Measurements from ENCODE around the gene TCIRG1.

TCIRG1 gene

GRCh38 chr11:68033708-68034045 lies 5.1 kb upstream of the TCIRG1 start:
- Mint-ChIP-seq H3K4me1 (peaks cover 22 to 49% of the 10 kb centered on the region in 2 donors), H3K4me3 (no peak overlapping the region), H3K27me3 (no peaks in the 10 kb centered on the region), H3K36me3 (peaks cover 18% of the 10 kb centered on the region in 2 donors), H3K9me3 (no peaks in the 10 kb centered on the region), H3K27ac (no peak overlapping the region)
- no peak for DNase-seq
- ATAC-seq (replicated peaks): no peak

GRCh38 chr11:68035266-68035876 lies 3.5 kb upstream of the TCIRG1 start:
- Mint-ChIP-seq H3K9me3 (no peaks in the 10 kb centered on the region), H3K27me3 (no peaks in the 10 kb centered on the region), H3K4me1 (peaks cover 15 to 46% of the 10 kb centered on the region in 2 donors), H3K27ac (no peak overlapping the region), H3K36me3 (peaks cover 15 to 21% of the 10 kb centered on the region in 2 donors), H3K4me3 (no peak overlapping the region)
- ATAC-seq (replicated peaks) (no peak), DNase-seq (no peak)

DNA sequence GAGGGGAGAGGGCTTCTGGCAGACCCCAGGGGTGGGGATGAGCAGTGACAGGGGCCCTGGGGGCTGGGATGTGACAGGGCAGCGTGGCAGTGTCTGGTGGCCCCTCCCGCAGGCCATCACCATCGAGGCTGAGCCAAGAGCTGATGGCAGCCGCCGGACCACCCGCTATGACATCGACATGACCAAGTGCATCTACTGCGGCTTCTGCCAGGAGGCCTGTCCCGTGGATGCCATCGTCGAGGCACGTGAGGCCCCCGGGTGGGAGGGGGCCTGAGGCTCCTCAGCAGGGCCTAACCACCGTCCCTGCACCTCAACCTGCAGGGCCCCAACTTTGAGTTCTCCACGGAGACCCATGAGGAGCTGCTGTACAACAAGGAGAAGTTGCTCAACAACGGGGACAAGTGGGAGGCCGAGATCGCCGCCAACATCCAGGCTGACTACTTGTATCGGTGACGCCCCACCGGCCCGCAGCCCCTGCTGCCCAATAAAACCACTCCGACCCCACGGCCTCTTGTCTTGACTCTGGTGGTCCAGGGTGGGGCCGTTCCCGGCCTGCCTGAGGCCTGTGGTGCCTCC lies 2.6 kb upstream of the TCIRG1 start:
- ATAC-seq (replicated peaks) (no peak), DNase-seq (no peak)
- H3K27ac Mint-ChIP-seq: peak overlapping the region; percentile 92
- H3K27me3 Mint-ChIP-seq: no peaks in the 10 kb centered on the region
- peaks cover 18 to 48% of the 10 kb centered on the region in 2 donors for H3K4me1 Mint-ChIP-seq
- no peak overlapping the region for H3K4me3 Mint-ChIP-seq
- no peaks in the 10 kb centered on the region for H3K9me3 Mint-ChIP-seq
- H3K36me3 Mint-ChIP-seq: peaks cover 19 to 25% of the 10 kb centered on the region in 2 donors

DNA sequence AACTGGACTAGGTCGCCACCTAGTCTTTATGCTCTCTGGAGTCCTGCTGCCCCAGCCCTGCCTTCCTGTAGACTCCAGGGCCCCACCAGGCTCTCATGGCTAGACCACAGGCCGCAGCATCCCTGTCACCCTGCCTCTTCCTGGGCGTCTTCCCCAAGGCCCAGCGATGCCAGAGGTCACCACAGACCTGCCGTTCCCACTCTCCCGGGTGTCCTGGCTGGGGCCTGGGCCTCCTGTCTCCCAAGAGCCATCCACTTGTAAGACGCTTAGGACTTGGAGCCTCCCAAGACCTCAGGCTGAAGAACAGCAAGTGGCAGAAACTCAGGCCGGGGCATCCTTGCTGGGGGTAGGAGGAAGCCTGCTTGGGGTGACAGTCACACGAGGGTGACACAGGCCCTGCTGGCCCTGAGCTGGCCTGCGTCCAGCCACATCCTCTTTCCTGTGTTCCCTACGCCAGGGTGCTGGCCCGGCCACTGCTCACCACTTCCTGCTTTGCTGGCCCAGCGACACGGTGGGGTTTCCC lies 2.0 kb upstream of the TCIRG1 start:
- H3K36me3 Mint-ChIP-seq: peaks cover 18 to 25% of the 10 kb centered on the region in 2 donors
- no peaks in the 10 kb centered on the region for H3K9me3 Mint-ChIP-seq
- H3K4me1 Mint-ChIP-seq: peaks cover 16 to 47% of the 10 kb centered on the region in 2 donors
- peak overlapping the region; percentile 92 for H3K27ac Mint-ChIP-seq
- no peaks in the 10 kb centered on the region for H3K27me3 Mint-ChIP-seq
- peak overlapping the region in 1 of 2 donors; percentile 25 for H3K4me3 Mint-ChIP-seq
- ATAC-seq (replicated peaks) (peak; percentile 19 to 24), DNase-seq (no peak)

DNA sequence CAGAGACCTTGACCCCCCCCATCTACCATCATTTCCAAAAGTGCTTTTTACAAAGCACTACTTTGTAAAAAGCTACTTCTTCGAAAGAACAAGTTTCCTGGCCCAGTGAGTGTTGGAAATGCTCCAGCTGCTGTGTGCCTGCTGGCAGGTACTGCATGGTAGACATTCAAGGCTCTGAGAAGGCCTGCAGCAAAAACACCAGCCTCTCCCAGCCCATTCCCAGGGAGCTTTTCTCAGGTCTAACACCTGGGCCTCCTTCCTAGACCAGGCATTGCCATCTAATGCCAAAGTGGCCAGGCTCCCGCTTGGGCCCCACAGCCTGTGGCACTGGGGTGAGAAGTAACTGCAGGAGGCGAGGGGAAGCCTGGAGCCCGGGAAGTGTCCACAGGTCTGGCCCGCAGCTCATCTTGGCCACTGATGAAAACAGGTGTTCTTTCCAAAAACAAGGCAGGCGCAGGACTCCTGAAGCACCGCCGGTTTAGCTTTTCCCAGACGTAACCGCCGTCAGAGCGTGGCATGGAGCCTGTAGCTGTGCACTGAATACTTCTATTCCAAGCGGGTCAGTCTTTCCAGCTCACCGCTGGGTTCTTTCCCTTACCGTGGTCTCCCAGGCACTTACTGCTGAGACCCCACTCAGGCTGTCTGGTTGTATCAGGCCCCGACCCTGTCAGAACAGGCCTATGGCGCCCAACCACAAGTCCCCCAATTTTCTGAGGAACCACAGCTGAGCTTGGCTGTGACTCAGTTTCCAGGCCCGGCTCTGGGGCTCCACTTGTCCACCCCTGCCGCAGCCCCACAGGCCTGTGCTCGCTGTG lies 1.2 kb upstream of the TCIRG1 start:
- peaks cover 17 to 46% of the 10 kb centered on the region in 2 donors for H3K4me1 Mint-ChIP-seq
- H3K36me3 Mint-ChIP-seq: peaks cover 19 to 26% of the 10 kb centered on the region in 2 donors
- no peaks in the 10 kb centered on the region for H3K9me3 Mint-ChIP-seq
- ATAC-seq (replicated peaks) (no peak), DNase-seq (no peak)
- H3K4me3 Mint-ChIP-seq: peak overlapping the region in 1 of 2 donors; percentile 25
- peak overlapping the region; percentile 92 for H3K27ac Mint-ChIP-seq
- H3K27me3 Mint-ChIP-seq: no peaks in the 10 kb centered on the region

DNA sequence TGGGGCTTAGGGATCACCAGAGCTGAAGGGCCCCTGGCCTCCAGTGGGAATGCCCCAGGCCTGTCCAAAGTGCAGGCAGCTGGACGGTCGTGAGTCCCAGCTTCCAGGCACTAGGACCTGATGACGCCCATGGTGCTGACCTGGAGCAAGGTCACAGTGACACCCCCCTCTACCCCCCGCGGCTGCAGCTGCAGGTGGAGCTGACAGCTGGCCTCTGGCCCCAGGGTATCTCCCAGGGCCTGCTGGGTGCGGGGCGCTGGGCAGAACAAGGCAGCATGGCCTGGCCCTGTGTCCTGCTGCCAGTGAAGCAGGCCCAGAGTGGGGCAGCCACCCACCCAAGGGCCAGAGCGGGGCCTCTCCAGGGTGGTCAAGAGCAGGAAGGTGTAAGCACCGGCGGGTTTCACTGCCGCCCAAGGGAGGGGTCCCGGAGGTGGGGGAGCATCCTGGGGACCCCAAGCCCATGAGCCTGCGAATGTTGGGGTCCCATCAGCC lies 553 bp upstream of the TCIRG1 start:
- no peak overlapping the region for H3K27ac Mint-ChIP-seq

DNA sequence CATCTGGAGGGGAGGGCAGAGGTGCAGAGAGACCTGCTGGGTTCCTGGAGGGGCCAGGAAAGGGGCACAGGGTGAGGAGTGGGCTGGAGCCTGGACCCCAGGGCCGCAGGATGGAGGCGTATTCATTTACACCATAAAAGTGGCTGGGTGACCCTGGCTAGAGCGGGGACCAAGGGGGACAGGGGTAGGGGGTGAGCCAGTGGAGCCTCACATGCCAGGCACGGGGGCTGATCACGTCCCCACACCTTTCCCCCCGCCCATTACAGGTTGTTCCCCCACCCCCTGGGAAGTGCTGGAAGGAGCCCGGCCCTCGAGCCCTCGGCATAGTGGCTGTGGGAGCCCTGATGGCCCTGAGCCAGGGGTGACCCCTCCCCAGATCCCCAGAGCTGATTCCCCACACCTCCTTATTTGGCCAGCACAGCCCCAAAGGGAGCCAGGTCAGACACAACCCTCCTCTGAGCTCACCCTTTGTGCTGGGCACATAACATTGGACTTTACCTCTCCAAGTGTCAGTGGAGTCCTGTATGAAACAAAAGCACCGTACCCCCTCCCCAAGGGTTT lies 781 bp downstream of the TCIRG1 start:
- peak; percentile 21 for ATAC-seq (replicated peaks)
- H3K9me3 Mint-ChIP-seq: no peaks in the 10 kb centered on the region

More for the DNA sequence above, 553 bp upstream of the TCIRG1 start:
- peaks cover 19 to 26% of the 10 kb centered on the region in 2 donors for H3K36me3 Mint-ChIP-seq
- no peak for DNase-seq
- no peaks in the 10 kb centered on the region for H3K9me3 Mint-ChIP-seq
- H3K4me3 Mint-ChIP-seq: peak overlapping the region; percentile 95 to 98
- no peak for ATAC-seq (replicated peaks)
- H3K4me1 Mint-ChIP-seq: peaks cover 17 to 46% of the 10 kb centered on the region in 2 donors
- H3K27me3 Mint-ChIP-seq: no peaks in the 10 kb centered on the region

DNA sequence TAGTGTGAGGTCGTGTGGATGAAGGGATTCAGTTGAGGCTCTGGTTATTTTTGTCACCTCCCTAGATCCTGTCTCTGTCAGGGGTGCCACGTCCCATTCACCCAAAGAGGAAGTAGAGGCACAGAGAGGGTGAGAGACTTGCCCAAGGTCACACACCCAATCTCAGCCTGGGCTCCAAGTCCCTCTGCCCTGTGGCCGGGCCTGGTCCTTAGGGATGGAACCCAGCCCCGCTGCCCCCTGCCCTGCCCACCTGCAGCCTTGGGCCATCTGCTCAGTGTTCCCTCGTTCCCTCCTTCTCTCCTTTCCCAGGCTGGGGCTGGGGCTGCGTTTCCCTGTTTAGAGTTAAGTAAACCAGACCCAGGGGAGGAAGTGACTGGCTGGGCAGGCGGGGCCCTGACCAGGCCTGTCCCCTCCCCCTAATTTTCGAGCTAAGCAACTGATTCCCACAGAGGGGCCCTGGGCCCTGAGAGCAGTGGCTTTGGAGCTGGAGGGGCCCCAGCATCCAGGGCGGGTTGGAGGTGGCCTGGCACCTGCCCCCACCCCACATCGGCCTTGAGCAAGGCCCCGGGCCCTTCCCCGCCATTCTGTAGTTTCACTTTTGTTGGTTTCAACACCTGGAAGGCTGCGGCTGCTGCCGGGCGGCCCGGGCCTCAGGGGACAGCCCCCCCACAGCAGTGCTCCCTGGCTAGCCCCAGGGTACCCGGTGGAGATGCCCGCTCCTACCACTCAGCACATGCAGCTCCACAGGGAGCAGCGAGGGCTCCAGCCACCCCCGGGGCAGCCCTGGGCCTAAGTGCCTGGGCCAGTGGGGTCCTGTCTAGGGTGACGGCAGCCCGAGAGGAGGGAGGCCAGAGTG lies 1.5 kb downstream of the TCIRG1 start:
- H3K4me1 Mint-ChIP-seq: peaks cover 17 to 52% of the 10 kb centered on the region in 2 donors
- peak; percentile 61 for DNase-seq

More for the DNA sequence above, 781 bp downstream of the TCIRG1 start:
- Mint-ChIP-seq H3K36me3 (peaks cover 18 to 24% of the 10 kb centered on the region in 2 donors), H3K27ac (peak overlapping the region; percentile 97), H3K4me1 (peaks cover 17 to 51% of the 10 kb centered on the region in 2 donors), H3K27me3 (no peaks in the 10 kb centered on the region), H3K4me3 (peak overlapping the region; percentile 95 to 98)
- DNase-seq: no peak

DNA sequence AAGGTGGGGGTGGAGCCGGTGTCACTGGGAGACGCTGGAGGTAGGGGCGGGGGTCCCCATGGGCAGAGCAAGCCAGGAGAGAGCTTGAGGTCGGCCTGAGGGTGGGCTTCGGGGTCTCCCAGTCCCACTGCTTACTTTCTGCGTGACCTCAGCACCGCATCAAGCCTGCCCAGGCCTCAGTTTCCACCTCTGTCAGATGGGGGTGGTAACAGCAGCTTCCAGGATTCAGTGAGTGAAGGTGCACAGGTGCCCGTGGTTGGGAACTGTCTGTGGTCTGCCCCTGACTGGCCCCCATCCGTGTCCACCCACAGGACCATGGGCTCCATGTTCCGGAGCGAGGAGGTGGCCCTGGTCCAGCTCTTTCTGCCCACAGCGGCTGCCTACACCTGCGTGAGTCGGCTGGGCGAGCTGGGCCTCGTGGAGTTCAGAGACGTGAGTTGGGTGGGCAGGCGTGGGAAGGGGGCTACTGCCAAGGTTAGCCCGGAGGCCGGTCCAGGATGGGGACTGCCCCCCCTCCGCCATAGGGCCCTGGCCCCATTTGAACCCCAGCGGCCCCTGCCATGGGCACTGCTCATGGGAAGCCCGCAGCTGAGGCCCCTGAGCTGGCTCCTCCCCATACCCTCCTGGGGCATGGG lies 2.2 kb downstream of the TCIRG1 start:
- peak overlapping the region; percentile 95 to 98 for H3K4me3 Mint-ChIP-seq
- ATAC-seq (replicated peaks): no peak
- no peaks in the 10 kb centered on the region for H3K9me3 Mint-ChIP-seq
- H3K27me3 Mint-ChIP-seq: no peaks in the 10 kb centered on the region
- peak overlapping the region; percentile 97 for H3K27ac Mint-ChIP-seq
- peaks cover 29 to 30% of the 10 kb centered on the region in 2 donors for H3K36me3 Mint-ChIP-seq
- H3K4me1 Mint-ChIP-seq: peaks cover 17 to 52% of the 10 kb centered on the region in 2 donors
- no peak for DNase-seq

More for the DNA sequence above, 1.5 kb downstream of the TCIRG1 start:
- Mint-ChIP-seq H3K4me3 (peak overlapping the region; percentile 95 to 98), H3K36me3 (peaks cover 23 to 26% of the 10 kb centered on the region in 2 donors), H3K27me3 (no peaks in the 10 kb centered on the region), H3K9me3 (no peaks in the 10 kb centered on the region), H3K27ac (peak overlapping the region; percentile 97)
- ATAC-seq (replicated peaks): peak; percentile 65 to 72

- ATAC-seq (replicated peaks) (no peak), DNase-seq (no peak)
- Mint-ChIP-seq H3K27me3 (no peaks in the 10 kb centered on the region), H3K36me3 (peaks cover 30 to 32% of the 10 kb centered on the region in 2 donors), H3K4me3 (peak overlapping the region in 1 of 2 donors; percentile 43), H3K4me1 (peaks cover 16 to 48% of the 10 kb centered on the region in 2 donors), H3K27ac (no peak overlapping the region), H3K9me3 (no peaks in the 10 kb centered on the region)
Observed at GRCh38 chr11:68041617-68042218, 2.9 kb downstream of the TCIRG1 start.

DNA sequence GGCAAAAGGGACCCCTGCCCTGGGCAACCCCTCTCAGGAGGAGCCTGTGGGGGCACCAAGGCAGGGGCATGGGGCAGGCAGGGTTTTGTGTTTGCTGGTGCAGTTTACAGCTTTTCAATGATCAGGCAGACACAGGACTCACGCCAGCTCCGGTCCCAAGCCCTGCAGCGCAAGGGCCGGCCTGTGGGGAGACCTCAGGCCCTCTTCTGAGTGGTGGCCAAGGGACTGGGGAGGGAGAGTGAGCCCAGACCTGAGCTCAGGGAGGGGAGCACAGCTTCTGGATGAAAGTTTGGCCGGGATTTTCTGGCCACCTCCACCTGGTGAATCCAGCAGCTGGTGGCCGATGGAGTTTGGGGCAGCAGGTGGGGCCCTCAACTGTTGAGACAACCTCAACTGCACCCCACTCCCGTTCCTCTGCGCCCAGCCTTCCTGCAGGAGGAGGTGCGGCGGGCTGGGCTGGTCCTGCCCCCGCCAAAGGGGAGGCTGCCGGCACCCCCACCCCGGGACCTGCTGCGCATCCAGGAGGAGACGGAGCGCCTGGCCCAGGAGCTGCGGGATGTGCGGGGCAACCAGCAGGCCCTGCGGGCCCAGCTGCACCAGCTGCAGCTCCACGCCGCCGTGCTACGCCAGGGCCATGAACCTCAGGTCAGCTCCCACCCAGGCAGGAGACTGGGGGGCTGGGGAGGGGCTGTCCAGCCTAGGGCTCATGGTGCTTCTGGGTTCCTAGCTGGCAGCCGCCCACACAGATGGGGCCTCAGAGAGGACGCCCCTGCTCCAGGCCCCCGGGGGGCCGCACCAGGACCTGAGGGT lies 3.6 kb downstream of the TCIRG1 start:
- Mint-ChIP-seq H3K9me3 (no peaks in the 10 kb centered on the region), H3K36me3 (peaks cover 30% of the 10 kb centered on the region in 2 donors), H3K4me3 (no peak overlapping the region), H3K27ac (no peak overlapping the region), H3K27me3 (no peaks in the 10 kb centered on the region), H3K4me1 (peaks cover 10 to 41% of the 10 kb centered on the region in 2 donors)
- ATAC-seq (replicated peaks): no peak
- DNase-seq: no peak

DNA sequence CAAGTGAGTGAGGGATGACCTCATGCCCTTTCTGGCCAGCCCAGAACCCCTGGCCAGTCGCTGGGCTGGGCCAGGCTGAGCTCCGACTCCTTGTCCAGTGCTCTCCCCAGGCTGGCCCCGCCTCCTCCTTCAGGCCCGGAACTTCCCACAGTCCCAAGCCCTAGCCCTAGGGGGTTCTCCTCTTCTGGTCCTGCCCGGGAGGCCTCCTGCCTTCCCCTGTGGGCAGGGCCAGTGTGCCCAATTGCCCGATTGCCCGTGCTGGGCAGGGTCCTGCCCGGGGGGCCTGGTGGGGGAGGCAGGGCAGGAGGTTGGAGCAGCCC lies 4.2 kb downstream of the TCIRG1 start:
- H3K27ac Mint-ChIP-seq: no peak overlapping the region
- no peak for ATAC-seq (replicated peaks)

More for the DNA sequence above, 4.2 kb downstream of the TCIRG1 start:
- H3K27me3 Mint-ChIP-seq: no peaks in the 10 kb centered on the region
- peaks cover 10 to 39% of the 10 kb centered on the region in 2 donors for H3K4me1 Mint-ChIP-seq
- H3K9me3 Mint-ChIP-seq: no peaks in the 10 kb centered on the region
- H3K36me3 Mint-ChIP-seq: peaks cover 34 to 36% of the 10 kb centered on the region in 2 donors
- no peak overlapping the region for H3K4me3 Mint-ChIP-seq
- no peak for DNase-seq

Measured in stimulated activated naive B cell treated with anti-CD40 and anti-IgM and Interleukin-4, amounts not matched to agents 10 μg/mL and 1 μg/mL and 100 μg/mL, for 72 hours (primary cell).